Caco-2 (cell line): ENCODE data around the gene GALNT18. TPM values are rescaled to one million over a fixed set of nuclear protein-coding genes. Genes with fewer than 3 reads are reported as not detected.

Experiments
- BruUV-seq: library from RNA; stranded (reverse); fragments of 400-500 nt; replicated peaks from 2 replicates; lab custom pipeline; 2021; lab: Mats Ljungman, UMichigan
- CTCF ChIA-PET: fragments of 300-600 bp; sonication (Branson Sonifier 250); formaldehyde crosslinking; loops from one replicate; lab custom pipeline; 2022; ENCODE audit warnings: antibody characterized with exemption; lab: Charles Lee
- POLR2A ChIA-PET: fragments of 300-600 bp; sonication (Branson Sonifier 250); formaldehyde crosslinking; loops from one replicate; lab custom pipeline; 2022; ENCODE audit warnings: antibody characterized with exemption; lab: Charles Lee
- DNase-seq, 2 experiments: peaks; one replicate each; pipeline versions ENCODE4 v3.0.0 to v3.0.0-alpha.2; 2020 to 2022
- H3K27me3 ChIP-seq: replicated peaks from 2 replicates; pipeline ENCODE4 v1.6.0; 2011; ENCODE audit warnings: low read length; ENCODE audit not compliant: control insufficient read depth, insufficient read depth
- H3K36me3 ChIP-seq: 2 replicates; pipeline ENCODE4 v1.5.1; 2011; ENCODE audit warnings: low read length; ENCODE audit not compliant: control insufficient read depth, insufficient read depth
- H3K4me1 ChIP-seq: fragments of 250-450 bp; sonication (Bioruptor Pico); 2 replicates; pipeline ENCODE4 v1.5.1; 2020; ENCODE audit warnings: mild to moderate bottlenecking
- H3K4me3 ChIP-seq: 2 replicates; pipeline ENCODE4 v1.5.1; 2011; ENCODE audit warnings: low read depth, mild to moderate bottlenecking, control low read depth, low read length
- H3K9me3 ChIP-seq: fragments of 250-450 bp; sonication (Bioruptor Pico); 2 replicates; pipeline ENCODE4 v1.5.1; 2020; ENCODE audit warnings: mild to moderate bottlenecking, moderate library complexity
- H3K27ac Mint-ChIP-seq: one replicate; pipeline ENCODE4 v1.8.0; 2022; ENCODE audit warnings: mixed read lengths; ENCODE audit not compliant: unreplicated experiment
- H3K27me3 Mint-ChIP-seq: one replicate; pipeline ENCODE4 v1.8.0; 2022; ENCODE audit warnings: mixed read lengths; ENCODE audit not compliant: insufficient read depth, unreplicated experiment
- H3K36me3 Mint-ChIP-seq: one replicate; pipeline ENCODE4 v1.8.0; 2022; ENCODE audit warnings: mild to moderate bottlenecking, mixed read lengths; ENCODE audit not compliant: insufficient read depth, unreplicated experiment
- H3K4me1 Mint-ChIP-seq: one replicate; pipeline ENCODE4 v1.8.0; 2022; ENCODE audit warnings: low read depth, mixed read lengths; ENCODE audit not compliant: unreplicated experiment
- H3K4me3 Mint-ChIP-seq: one replicate; pipeline ENCODE4 v1.8.0; 2022; ENCODE audit warnings: mild to moderate bottlenecking, moderate library complexity, mixed read lengths; ENCODE audit not compliant: unreplicated experiment
- H3K9me3 Mint-ChIP-seq: one replicate; pipeline ENCODE4 v1.8.0; 2022; ENCODE audit warnings: mixed read lengths; ENCODE audit not compliant: unreplicated experiment
- intact Hi-C: fragments of 100-400 bp; cut with micrococcal nuclease; formaldehyde crosslinking; loops from one replicate; pipeline ENCODE4 v1.10.0; 2022; ENCODE audit not compliant: unreplicated experiment
- total RNA-seq: library from RNA; stranded (reverse); gene quantifications from 2 replicates; pipeline ENCODE4 v1.2.3, GENCODE V29; 2022
- TF ChIP-seq, protein P1 (sequence below), 2 experiments: fragments of 200-600 bp in 1 of 2; IDR thresholded peaks; 1 replicate in 1 of 2; 2 replicates in 1 of 2; pipeline versions ENCODE4 v1.5.1 to v1.8.0; 2011 to 2022; ENCODE audit warnings: antibody characterized with exemption in 1 of 2, control low read depth in 1 of 2, inconsistent platforms in 1 of 2, low read depth in 1 of 2, low read length in 1 of 2, mild to moderate bottlenecking in 1 of 2, moderate library complexity in 1 of 2; ENCODE audit not compliant: insufficient read depth in 1 of 2, severe bottlenecking in 1 of 2, unreplicated experiment in 1 of 2

GALNT18 gene
- total RNA-seq, 1 experiment from 2014 or later, result 0.43 TPM

GRCh38 chr11:11458485-11458884, 163.3 kb downstream of the GALNT18 start:
- H3K36me3 Mint-ChIP-seq, result no peaks in the 10 kb centered on the region
- Histone ChIP-seq H3K4me3 (no peak overlapping the region), H3K9me3 (no peaks in the 10 kb centered on the region), H3K36me3 (no peaks in the 10 kb centered on the region), H3K27me3 (no peaks in the 10 kb centered on the region; the same call in 1 of the 2 replicates), H3K4me1 (no peaks in the 10 kb centered on the region)
- H3K4me1 Mint-ChIP-seq, result no peaks in the 10 kb centered on the region
- no peak for DNase-seq
- ChIA-PET CTCF (no interaction called here), POLR2A (no interaction called here)
- H3K9me3 Mint-ChIP-seq, result no peaks in the 10 kb centered on the region
- no TSS peak for BruUV-seq
- no peak overlapping the region for H3K4me3 Mint-ChIP-seq
- intact Hi-C loops, result loop anchor here (10.0 kb wide), 1 partner anchor 524 kb away; no protein-coding TSS in a partner anchor
- TF ChIP-seq, protein P1, sequence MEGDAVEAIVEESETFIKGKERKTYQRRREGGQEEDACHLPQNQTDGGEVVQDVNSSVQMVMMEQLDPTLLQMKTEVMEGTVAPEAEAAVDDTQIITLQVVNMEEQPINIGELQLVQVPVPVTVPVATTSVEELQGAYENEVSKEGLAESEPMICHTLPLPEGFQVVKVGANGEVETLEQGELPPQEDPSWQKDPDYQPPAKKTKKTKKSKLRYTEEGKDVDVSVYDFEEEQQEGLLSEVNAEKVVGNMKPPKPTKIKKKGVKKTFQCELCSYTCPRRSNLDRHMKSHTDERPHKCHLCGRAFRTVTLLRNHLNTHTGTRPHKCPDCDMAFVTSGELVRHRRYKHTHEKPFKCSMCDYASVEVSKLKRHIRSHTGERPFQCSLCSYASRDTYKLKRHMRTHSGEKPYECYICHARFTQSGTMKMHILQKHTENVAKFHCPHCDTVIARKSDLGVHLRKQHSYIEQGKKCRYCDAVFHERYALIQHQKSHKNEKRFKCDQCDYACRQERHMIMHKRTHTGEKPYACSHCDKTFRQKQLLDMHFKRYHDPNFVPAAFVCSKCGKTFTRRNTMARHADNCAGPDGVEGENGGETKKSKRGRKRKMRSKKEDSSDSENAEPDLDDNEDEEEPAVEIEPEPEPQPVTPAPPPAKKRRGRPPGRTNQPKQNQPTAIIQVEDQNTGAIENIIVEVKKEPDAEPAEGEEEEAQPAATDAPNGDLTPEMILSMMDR (IDR thresholded peaks at IDR 0.05; ENCODE audit: insufficient read depth in 1 of 2, low read depth in 1 of 2, low read length in 1 of 2, severe bottlenecking in 1 of 2, unreplicated experiment in 1 of 2), result no peak
- peaks cover 9% of the 10 kb centered on the region for H3K27me3 Mint-ChIP-seq
- H3K27ac Mint-ChIP-seq, result no peak overlapping the region

DNA sequence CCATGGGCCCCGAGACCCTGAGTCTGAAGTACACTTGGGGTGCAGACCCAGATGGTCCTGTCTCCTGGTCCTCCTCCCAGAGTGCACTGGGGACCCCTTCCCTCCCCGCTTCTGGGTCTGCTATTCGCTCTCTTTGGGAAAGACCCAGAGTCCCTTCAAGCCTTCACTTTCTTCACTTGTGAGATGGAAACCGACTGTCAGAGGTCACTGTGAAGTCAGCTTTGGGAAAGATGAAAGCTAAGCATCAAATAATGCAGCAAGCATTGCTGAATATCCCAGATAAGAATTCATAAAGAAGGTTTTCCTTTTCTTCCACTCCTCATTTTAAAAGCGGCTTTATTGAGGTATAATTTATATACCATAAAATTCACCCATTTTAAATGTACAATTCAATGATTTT, 163.8 kb downstream of the GALNT18 start:
- Histone ChIP-seq H3K9me3 (no peaks in the 10 kb centered on the region), H3K4me3 (no peak overlapping the region), H3K36me3 (no peaks in the 10 kb centered on the region), H3K4me1 (no peaks in the 10 kb centered on the region), H3K27me3 (no peaks in the 10 kb centered on the region; the same call in 1 of the 2 replicates)
- Mint-ChIP-seq H3K9me3 (no peaks in the 10 kb centered on the region), H3K36me3 (no peaks in the 10 kb centered on the region), H3K27ac (no peak overlapping the region), H3K4me1 (no peaks in the 10 kb centered on the region), H3K4me3 (no peak overlapping the region), H3K27me3 (peaks cover 9% of the 10 kb centered on the region)
- POLR2A ChIA-PET, result no interaction called here
- TF ChIP-seq, protein P1 (IDR thresholded peaks at IDR 0.05; ENCODE audit: insufficient read depth in 1 of 2, low read depth in 1 of 2, low read length in 1 of 2, severe bottlenecking in 1 of 2, unreplicated experiment in 1 of 2), result no peak
- CTCF ChIA-PET, result no interaction called here
- no TSS peak for BruUV-seq
- intact Hi-C loops, result loop anchor here (10.0 kb wide), 1 partner anchor 523 kb away; no protein-coding TSS in a partner anchor
- no peak for DNase-seq

DNA sequence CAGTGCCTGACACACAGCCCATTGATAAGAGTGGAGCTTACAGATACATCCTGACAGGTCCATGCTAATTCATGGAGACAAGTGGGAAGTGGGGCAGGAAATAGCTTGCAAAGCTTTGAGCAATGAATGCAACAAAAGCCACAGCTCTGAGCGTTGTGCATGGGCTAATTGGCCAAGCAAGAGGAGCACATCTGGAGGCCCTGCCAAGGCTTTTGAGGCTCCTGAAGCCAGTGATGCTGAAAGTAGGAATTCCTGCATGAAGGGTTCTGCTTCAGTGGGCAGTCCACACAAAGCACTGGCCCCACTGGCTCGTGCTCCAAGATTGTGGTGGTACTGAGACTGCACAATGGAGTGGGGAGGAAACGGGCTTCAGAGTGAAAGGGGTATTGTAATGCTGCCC, 164.9 kb downstream of the GALNT18 start:
- Mint-ChIP-seq H3K4me1 (no peaks in the 10 kb centered on the region), H3K9me3 (no peaks in the 10 kb centered on the region), H3K4me3 (no peak overlapping the region), H3K27me3 (peaks cover 9% of the 10 kb centered on the region), H3K27ac (no peak overlapping the region), H3K36me3 (no peaks in the 10 kb centered on the region)
- Histone ChIP-seq H3K27me3 (no peaks in the 10 kb centered on the region; the same call in 1 of the 2 replicates), H3K9me3 (no peaks in the 10 kb centered on the region), H3K36me3 (peaks cover 1% of the 10 kb centered on the region; the same call in 1 of the 2 replicates), H3K4me1 (no peaks in the 10 kb centered on the region; the same call in 1 of the 2 replicates), H3K4me3 (no peak overlapping the region)
- TF ChIP-seq, protein P1 (IDR thresholded peaks at IDR 0.05; ENCODE audit: insufficient read depth in 1 of 2, low read depth in 1 of 2, low read length in 1 of 2, severe bottlenecking in 1 of 2, unreplicated experiment in 1 of 2), result no peak
- intact Hi-C loops, result loop anchor here (10.0 kb wide), 1 partner anchor 522 kb away; no protein-coding TSS in a partner anchor
- DNase-seq, result no peak
- POLR2A ChIA-PET, result no interaction called here
- CTCF ChIA-PET, result no interaction called here
- no TSS peak for BruUV-seq
